Stimulated activated CD8-positive, alpha-beta memory T cell treated with anti-CD3 and anti-CD28 coated beads, Interleukin-4, amount 100 ng/mL, for 4 hours (primary cell): ENCODE measurements around the gene TMEM97.
"Not testable (repeated sequence)": the region's sequence is repeated elsewhere in the genome, so short reads cannot be mapped to it uniquely, and the experiment has no call there.

ENCODE experiments used
- DNase-seq, 2 donors: peaks; one replicate each; pipeline ENCODE4 v3.0.0-alpha.2; 2020; ENCODE audit warnings: low read depth in 2 of 2, low spot score in 1 of 2

Gene TMEM97

GRCh38 chr17:28335959-28336871 is 17.2 kb downstream of the TMEM97 start:
- no peak for DNase-seq

GRCh38 chr17:28338056-28338768 is 19.2 kb downstream of the TMEM97 start:
- no peak for DNase-seq

- not testable (repeated sequence) for DNase-seq
Measured at GRCh38 chr17:28338769-28339212, 19.8 kb downstream of the TMEM97 start.

- DNase-seq, result no peak
Measured at GRCh38 chr17:28339431-28339830, 20.4 kb downstream of the TMEM97 start.

- DNase-seq, result no peak
Measured at GRCh38 chr17:28340374-28340773, 21.4 kb downstream of the TMEM97 start.

- DNase-seq, result no peak
Measured at GRCh38 chr17:28341516-28341915, 22.5 kb downstream of the TMEM97 start.

- DNase-seq, result no peak
Measured at GRCh38 chr17:28342313-28342712, 23.3 kb downstream of the TMEM97 start.

- DNase-seq, result no peak
Measured at GRCh38 chr17:28343491-28343932, 24.5 kb downstream of the TMEM97 start.

- DNase-seq, result no peak
Measured at GRCh38 chr17:28344011-28344410, 25.0 kb downstream of the TMEM97 start.

- DNase-seq, result no peak
Measured at GRCh38 chr17:28344435-28344901, 25.5 kb downstream of the TMEM97 start.

GRCh38 chr17:28345419-28346198 is 26.6 kb downstream of the TMEM97 start:
- DNase-seq, result no peak

- no peak for DNase-seq
Measured at GRCh38 chr17:28346199-28346580, 27.2 kb downstream of the TMEM97 start.

- DNase-seq, result no peak
Measured at GRCh38 chr17:28346746-28347246, 27.8 kb downstream of the TMEM97 start.

- no peak for DNase-seq
Measured at GRCh38 chr17:28347261-28347891, 28.4 kb downstream of the TMEM97 start.

- no peak for DNase-seq
Measured at GRCh38 chr17:28348979-28349378, 30.0 kb downstream of the TMEM97 start.

GRCh38 chr17:28350271-28350670 is 31.3 kb downstream of the TMEM97 start:
- no peak for DNase-seq

- DNase-seq, result peak; percentile 87 to 91
Measured at GRCh38 chr17:28357061-28357900, 38.3 kb downstream of the TMEM97 start, which contains the start of gene POLDIP2. POLDIP2 (minus strand) TSS chr17:28357527; CDS start chr17:28357448, 79 bp downstream.

GRCh38 chr17:28357901-28358197 is 38.8 kb downstream of the TMEM97 start:
- DNase-seq, result no peak

GRCh38 chr17:28363186-28363585 is 44.2 kb downstream of the TMEM97 start:
- DNase-seq, result no peak
